HG03095 (cell line): ENCODE results near the gene PRKD1.

Experiments used
- ATAC-seq: cut with Tn5 transposase; IDR thresholded peaks from one replicate; pipeline ENCODE4 v1.9.1; 2021; ENCODE audit warnings: moderate library complexity; ENCODE audit not compliant: unreplicated experiment

Gene PRKD1

DNA sequence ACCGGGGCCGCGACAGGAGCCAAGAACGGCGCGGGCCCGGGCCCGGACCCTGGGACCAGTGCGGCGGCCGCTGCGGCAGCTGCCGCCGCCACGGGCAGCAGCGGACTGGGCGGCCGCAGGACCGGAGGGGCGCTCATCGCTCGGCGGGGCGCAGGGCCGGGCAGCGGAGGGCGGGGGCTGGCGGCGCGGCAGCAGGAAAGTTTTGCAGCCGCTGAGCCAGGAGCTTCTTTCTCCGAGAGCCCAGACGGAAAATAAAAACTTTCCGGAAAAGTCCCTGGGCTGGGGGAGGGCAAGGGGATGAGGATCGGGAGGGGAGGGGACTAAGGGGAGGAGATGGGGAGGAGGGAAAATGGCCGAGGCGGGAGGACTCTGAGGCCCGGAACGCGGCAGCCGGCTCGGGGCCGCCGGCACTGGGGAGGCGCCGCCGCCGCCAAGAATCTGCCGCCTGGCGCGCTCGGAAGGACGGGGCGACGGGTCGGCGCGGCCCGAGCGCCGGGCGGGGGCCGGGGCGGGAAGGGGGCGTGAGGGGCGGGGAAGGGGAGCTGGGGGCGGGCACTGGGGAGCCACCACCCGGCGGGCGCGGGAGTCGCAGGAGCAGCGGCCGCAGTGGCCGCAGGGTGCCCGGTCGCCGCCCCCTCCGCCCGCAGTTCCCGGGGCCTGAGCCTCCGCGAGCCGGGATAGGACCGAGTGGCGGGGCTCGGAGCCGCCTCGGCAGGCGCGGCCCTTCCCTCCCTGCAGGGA, at the start of gene PRKD1:
Gene PRKD1 (minus strand): TSS at position 472 of the 741 bp plus-strand sequence.
- ATAC-seq, result no peak

DNA sequence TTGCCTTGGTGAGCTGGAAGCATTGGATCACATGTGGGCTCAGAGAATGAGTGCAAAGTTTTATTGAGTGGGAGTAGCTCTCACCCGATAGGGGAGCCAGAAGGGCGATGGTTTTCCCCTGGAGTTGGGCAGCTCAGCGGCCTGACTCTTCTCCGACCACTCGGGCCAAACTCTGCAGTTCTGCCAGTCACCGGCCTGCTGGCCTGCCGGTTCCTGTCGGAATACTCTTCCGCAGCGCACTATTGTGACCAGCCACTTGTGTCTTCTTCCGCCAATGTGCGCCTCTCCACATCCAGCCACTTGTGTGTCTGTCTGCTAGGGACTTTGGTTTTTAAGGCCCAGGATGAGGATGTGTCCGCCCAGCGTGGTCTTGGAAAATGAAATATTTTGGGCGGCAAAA, 43.5 kb upstream of the PRKD1 start:
- no peak for ATAC-seq

DNA sequence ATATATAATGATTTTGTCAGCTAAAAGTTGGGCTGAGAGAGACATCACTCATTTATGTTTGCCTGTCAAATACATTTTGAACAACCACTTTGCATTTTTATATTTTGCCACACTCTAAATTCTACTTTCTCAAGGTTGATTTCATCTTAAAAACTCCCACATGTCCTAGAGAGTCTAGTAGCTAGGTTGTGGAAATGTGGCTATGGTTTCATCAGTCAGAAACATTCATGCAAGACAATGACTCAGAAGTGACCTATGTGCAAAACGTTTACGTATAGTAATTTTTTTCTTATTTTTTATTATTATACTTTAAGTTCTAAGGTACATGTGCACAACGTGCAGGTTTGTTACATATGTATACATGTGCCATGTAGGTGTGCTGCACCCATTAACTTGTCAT, 27.4 kb upstream of the PRKD1 start:
- no peak for ATAC-seq

DNA sequence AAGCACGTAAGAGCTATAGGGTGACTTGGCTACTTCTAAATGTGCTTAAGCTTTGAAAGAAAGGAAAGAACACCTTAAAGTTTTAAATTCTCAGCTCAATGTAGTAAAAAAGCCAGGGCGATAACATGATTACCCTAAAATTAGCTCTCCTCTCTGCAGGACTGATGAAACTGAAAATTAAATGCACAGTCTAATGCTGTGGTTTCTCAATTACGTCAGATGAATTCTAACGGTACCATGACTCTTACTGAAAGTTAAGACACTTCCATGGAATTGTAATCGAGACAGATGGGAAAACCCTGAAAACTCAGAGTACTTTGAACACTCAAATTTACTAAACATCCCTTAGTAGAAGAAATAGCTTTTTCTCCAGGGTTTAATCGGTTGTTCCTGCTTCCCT, 25.9 kb upstream of the PRKD1 start:
- no peak for ATAC-seq

DNA sequence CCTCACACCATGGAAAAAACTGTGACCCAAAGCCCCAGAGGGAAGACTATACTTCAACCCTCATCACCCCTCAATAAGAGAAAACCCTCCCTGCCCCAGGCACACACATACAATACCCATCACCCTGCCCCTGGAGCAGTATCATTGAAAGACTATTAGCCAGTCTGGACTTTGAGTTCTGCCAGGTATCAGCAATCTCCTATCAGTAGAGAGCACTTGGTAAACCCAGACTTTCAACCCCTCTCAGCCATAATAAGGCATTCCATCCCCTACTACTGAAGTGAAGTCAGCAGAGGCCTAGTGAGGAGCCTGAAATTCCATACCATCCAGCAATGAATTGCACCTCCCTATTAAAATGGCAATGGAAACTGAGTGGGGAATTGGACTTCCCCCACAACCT, 16.4 kb upstream of the PRKD1 start:
- no peak for ATAC-seq

DNA sequence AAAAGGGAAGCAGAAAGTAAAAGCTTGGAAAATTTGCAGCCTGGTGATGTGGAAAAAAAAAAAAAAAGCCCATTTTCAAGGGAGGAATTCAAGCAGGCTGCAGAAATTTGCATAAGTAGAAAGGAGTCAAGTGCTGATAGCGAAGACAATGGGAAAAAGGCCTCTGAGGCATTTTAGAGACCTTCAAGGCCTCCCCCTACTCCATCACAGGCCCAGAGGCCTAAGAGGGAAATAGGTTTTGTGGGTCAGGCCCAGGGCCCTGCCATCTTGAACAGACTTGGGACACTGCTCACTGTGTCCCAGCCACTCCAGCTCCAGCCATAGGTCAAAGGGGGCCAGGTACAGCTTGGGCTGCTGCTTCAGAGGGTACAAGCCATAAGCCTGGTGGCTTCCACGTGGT, 13.8 kb upstream of the PRKD1 start:
- ATAC-seq, result no peak

DNA sequence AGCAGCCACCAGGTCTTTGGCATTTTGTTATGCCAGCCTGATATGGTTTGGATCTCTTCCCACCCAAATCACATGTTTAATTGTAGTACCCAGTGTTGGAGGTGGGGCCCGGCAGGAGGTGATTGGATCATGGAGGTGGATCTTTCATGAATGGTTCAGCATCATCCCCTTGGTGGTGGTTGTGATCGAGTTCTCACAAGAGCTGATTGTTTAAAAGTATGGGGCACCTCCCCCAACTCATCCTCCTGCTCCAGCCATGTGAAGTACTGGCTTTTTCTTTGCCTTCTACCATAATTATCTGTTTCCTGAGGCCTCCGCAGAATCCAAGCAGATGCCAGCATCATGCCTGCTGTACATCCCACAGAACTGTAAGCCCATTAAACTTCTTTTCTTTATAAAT, 12.8 kb upstream of the PRKD1 start:
- ATAC-seq, result no peak

DNA sequence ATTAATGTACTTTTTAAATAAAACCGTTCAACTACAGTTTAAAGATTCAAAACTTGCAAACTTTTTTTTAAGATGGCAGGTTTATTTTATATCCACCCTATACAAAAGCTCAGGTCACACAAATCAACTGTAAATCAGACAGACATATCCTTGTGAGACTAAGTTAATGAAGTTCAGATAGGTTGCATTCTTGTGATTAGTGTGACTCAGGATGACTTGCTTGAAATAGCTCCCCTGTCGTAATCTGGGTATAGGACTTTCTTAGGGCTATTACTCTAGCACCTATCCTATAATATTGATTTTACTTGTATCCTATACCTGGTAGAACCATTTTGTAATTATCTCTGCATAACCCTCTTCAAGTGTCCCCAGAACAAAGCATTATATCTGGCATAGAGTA, 9.5 kb upstream of the PRKD1 start:
- no peak for ATAC-seq

DNA sequence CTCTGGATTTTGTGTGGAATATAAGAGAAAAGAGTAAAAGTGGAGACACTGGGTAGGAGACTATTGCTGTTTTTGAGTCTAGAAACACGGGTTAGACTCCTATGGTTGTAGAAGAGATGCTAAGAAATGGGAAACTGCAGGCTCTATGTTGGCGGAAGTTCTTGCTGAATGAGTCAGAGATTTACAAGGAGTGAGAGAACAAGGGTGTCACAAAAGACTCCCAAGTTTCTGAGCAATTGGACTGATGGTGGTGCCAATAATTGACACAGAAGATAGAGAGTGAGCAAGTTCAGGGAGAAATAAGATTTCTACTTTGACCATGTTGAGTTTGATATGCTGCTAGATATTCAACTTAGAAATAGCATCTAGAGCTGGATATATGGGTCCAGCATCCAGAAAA, 2.6 kb upstream of the PRKD1 start:
- no peak for ATAC-seq

DNA sequence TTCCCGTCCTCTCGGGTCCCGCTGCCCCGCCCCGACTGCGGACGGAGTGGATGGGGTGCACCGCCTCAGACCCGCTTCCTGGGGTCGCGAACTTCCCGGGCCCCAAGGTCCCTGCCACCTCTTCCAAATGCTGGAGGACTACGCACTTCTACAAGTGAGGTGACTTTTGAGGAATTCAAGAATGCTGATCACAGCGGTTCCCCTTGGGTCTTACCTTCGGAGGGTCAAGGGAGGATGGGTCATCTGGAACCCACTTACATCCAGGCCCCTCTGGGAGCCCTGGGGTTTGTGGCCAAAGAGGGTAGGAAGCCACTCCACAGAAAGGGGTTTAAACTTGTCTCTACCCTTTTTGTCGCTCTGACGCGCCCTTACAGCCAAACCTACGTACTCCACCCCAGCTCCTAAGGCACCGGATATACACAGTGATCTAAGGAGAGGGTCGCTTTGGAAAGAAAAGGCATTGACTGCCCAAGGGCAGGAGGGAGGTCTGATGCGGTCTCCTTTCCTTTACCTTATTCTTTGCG, 532 bp upstream of the PRKD1 start:
- no peak for ATAC-seq

DNA sequence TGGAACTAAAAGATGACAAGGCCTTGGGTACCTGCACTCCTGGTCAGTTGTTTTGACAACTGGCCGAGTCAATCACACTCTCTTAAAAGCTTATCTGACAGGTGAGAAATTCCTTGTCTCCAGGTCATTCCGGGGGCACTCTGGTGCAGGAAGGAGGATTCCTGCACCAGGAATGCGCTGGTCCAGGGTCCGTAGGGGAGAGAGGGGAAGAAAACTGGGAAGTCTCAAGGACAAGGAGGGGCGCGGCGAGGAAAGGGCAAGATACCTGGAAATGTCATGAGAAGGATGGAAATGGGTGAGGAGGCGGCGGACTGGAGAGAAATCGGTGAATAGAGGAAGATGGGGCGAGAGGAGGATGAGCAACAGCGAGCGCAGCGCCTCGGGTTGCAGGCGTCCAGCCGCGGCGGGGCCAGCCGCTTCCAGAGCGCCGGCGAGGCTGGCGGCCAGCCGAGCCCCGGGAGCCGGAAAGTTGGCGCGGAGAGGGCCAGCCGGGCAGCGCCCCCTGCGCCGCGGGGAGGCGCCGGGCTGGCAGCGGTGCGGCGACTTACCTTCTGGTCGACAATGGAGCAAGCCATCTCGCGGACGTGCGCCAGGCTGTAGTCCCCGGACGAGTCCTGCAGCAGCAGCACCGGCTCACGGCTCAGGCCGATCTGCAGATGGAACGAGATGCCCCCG, 809 bp downstream of the PRKD1 start:
- no peak for ATAC-seq

DNA sequence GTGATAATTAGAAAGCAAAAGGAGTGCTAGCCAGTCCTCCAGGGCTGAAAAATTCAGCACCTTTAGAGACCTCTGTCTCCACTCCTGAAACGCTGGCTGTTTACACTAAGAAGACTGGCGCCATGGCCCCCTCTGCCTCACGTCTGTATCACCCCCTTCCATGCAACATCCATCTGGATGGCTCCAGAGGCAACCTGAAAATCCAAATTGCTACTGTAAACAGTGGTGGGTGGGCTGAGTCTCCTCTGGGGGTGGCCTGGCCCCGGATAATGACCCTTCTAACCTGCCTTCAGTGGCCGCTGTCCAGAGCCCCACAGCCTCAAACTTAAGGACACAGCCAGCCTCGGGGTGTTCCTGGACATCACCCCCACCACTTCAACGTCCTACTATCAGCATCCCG, 1.4 kb downstream of the PRKD1 start:
- ATAC-seq, result no peak

DNA sequence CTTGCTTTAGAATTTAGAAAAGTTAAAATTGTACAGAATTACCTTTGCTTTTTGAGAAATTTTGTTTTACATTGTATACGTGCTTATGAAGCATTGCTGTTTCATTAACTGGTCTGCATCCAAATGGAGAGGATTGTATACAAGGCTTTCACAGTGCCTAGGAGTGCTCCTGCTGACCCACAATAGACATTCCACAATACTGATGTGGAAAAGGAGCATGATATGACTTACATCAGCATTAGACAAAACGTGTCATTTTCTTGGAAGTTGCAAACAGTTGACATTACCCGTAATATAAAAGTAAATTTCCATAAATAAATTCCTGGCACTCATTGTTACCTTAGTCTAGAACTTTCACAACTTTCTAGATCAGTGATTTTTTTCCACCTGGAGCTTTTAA, 1.9 kb downstream of the PRKD1 start:
- ATAC-seq, result no peak

DNA sequence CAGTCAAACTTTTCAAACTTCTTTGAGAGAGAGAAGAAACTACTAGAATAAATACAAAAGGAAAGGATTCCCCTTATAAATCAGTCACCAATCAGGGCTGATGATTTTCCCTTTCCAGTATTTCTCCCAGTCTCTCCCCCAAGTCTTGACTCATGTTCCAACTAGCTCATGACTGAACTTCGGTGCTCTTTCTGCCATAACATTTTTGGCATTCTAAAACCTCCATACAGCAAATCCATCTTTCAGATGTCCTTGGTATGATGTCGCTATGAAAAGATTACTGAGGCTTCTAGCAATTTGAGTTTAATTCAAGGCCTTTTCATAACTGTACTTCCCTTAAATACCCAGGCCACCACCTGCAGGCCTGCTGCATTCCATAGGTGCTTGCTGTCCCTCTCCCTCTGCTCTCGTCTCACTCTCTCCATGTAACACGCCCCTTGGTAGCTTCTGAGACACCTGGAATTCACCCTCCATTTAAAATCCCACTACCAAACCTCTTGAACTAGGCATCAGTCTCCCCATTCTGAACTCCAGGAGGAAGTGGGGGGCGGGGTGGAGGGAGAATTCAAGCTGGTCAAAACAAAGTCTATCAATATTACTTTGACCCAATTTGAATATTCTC, 2.4 kb downstream of the PRKD1 start:
- ATAC-seq, result no peak

DNA sequence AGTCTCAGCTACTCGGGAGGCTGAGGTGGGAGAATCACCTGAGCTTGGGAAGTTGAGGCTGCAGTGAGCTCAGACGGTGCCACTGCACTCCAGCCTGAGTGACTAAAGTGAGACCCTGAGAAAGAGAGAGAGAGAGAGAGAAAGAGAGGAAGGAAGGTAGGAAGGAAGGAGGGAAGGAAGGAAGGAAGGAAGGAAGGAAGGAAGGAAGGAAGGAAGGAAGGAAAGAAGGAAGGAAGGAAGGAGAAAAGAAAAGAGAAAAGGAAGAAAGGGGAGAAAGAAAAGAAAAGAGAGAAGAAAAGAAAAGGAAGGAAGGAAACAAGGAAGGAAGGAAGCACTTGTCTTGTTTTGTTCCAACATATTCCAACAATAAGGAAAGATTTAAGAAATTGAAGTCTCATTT, 7.8 kb downstream of the PRKD1 start:
- ATAC-seq, result no peak

DNA sequence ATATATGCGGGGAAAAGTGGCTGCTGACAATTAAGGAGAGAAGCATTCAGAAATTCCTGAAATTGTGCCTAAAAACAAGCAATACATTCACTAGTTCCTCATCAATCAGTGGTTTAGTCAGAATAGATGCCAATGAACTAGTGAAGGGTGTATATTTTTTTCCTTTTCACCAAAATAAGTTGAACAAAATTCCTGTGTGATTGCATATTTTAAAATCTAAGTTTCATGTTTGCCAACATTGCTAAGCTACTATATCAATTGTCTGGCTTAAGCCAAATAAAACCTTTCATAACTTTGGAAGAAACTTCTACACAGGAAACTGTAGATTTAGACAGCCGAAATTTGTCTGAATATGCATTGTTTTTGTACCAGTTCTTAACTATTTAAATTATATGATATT, 8.7 kb downstream of the PRKD1 start:
- no peak for ATAC-seq

DNA sequence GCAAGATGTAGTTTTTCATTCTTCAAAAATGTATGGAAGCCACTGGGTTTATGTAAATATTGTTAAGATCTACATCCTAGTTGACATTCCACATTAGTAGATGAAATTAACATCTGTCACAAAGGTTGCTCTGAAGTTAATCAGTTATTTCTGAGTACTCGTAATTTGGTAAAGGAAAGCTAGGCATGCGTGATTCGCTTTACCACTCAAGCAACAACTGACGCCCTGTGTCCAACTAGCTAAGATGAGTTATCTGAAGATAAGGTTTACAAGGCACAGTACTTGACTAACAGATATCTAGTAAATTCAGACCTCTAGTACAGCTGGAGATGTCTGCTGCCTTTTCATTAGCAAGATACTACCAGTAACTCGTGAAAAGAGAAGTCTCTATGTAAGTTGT, 14.1 kb downstream of the PRKD1 start:
- no peak for ATAC-seq

DNA sequence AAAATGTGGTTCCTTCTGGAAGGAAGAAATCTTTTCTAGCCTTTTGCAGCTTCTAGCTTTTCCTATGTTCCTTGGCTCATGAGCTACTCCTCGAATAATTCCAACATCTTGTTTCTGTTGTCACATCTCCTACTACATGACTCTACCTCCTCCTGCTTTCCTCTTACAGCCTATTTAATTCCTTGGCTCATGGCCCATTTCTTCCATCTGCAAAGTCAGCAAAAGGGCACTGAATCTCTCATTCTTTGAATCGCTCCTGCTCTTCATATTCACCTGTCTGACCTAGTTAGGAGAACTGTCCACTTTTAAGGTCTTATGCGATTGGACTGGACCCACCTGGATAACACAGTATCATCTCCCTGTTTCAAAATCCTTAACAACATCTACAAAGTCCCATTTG, 15.8 kb downstream of the PRKD1 start:
- no peak for ATAC-seq

DNA sequence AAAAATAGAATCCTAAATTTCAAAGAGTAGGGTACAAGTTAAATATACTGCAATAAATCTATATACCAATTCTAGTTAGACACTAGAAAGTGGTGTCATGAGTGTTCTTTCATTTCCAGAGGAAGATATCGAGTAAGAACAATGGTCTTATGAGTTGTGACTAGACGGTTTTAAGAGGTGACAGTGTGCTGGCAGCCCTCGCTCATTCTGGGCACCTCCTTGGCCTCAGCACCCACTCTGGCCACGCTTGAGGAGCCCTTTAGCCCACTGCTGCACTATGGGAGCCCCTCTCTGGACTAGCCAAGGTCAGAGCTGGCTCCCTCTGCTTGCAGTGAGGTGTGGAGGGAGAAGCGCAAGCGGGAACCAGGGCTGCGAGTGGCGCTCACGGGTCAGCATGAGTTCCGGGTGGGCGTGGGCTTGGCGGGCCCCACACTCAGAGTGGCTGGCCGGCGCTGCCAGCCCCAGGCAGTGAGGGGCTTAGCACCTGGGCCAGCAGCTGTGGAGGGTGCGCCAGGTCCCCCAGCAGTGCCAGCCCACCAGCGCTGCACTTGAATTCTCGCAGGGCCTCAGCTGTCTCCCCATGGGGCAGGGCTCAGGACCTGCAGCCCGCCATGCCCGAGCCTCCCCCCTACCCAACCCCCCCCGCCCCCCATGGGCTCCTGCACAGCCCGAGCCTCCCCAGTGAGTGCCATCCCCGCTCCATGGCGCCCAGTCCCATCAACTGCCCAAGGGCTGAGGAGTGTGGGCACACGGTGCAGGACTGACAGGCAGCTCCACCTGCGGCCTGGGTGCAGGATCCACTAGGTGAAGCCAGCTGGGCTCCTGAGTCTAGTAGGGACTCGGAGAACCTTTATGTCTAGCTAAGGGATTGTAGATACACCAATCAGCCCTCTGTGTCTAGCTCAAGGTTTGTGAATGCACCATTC, 18.7 kb downstream of the PRKD1 start:
- ATAC-seq, result no peak

DNA sequence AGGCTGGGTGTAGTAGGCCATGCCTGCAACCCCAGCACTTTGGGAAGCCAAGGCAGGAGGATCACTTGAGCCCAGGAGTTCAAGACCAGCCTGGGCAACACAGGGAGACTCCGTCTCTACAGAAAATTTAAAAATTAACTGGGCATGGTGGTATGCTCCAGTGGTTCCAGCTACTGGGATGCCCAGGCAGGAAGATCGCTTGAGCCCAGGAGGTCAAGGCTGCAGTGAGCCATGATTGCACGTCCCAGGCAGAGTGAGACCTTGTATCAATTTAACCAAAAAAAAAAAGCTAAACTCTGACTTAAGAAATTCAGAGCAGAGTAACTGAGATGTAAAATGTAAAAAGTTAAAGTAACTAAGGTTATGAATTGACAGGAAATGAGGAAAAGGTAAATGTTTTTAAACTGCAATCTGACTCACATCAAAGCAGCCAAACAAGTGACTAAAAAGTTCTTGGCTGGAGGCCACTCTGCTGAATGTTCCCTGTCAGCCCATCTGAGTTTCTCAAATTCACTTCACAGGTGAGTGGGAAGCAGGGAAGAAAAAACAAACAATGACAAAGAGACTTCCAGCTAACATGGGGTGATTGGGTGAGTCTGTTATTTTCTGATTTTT, 21.3 kb downstream of the PRKD1 start:
- ATAC-seq, result no peak

DNA sequence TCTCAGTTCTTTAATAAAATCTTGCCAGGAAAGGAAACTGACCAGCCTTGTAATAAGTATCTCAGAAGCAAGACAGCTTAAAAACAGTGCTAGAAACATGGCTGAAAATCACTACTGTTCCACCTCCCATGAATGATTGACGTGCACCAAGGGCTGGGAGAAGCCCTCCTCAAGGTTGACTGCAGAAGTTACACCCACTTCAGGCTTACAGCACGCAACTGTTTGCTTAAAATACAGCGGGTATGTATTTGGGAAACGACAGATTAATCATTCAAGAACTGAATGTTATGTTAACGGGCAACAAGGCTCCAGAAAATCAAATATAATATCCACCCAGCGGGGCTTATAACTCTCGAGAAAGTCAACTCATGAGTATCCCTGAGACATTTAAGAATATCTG, 22.1 kb downstream of the PRKD1 start:
- ATAC-seq, result no peak
